ENCODE data around the gene SPNS3.

SPNS3 gene

GRCh38 chr17:4510618-4510941, 76.8 kb downstream of the SPNS3 start:
- Histone ChIP-seq H3K9me3 (ENCODE audit: control insufficient read depth, low read length) (no peaks in the 10 kb centered on the region), H3K4me1 (peaks cover 5% of the 10 kb centered on the region), H3K4me3 (ENCODE audit: low read depth, low read length) (no peak overlapping the region), H3K4me2 (ENCODE audit: low read length) (no peak overlapping the region), H3K36me3 (ENCODE audit: control insufficient read depth, insufficient read depth, low read length) (no peaks in the 10 kb centered on the region), H2AFZ (no peak overlapping the region), H3K9ac (no peak overlapping the region), H3K79me2 (no peaks in the 10 kb centered on the region), H3K27me3 (ENCODE audit: control insufficient read depth, insufficient read depth, low read length) (no peaks in the 10 kb centered on the region), H3K27ac (peak overlapping the region; percentile 66)
- TF ChIP-seq, protein P1, sequence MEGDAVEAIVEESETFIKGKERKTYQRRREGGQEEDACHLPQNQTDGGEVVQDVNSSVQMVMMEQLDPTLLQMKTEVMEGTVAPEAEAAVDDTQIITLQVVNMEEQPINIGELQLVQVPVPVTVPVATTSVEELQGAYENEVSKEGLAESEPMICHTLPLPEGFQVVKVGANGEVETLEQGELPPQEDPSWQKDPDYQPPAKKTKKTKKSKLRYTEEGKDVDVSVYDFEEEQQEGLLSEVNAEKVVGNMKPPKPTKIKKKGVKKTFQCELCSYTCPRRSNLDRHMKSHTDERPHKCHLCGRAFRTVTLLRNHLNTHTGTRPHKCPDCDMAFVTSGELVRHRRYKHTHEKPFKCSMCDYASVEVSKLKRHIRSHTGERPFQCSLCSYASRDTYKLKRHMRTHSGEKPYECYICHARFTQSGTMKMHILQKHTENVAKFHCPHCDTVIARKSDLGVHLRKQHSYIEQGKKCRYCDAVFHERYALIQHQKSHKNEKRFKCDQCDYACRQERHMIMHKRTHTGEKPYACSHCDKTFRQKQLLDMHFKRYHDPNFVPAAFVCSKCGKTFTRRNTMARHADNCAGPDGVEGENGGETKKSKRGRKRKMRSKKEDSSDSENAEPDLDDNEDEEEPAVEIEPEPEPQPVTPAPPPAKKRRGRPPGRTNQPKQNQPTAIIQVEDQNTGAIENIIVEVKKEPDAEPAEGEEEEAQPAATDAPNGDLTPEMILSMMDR (IDR thresholded peaks at IDR 0.05) = no peak

DNA sequence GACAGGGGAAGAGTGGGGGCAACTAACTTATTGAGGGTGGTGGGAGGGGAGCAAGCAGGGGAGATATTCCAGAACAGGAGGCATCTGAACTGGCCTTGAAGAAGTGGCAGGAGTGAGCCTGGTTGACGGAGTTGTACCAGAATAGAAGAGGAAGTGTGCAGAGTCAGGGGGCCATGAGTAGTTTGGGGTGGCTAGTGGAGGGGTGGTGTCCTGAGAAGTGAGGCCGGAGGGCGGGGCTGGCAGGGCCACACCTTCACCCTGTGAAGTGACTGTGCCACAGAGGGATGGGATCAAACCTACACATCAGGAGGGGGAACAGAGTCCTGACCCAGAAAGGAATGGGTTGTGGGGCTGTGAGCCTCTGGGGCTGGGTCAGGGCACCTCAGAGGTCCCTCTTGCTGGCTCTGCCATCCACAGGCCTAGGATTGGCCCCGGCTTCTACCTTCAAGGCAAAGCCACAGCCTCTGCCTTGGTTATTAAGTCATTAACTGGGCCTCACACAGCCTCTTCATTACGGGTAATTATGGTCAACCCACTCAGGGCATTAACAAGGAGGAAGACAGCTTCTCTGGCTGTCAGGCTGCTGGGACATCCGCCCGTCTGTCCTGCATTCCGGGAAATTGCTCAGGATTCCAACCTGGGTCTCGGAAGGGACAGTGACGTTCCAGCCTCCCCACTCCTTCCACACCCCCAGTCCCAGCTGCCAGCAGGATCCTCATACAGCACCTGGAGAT, 77.6 kb downstream of the SPNS3 start:
- no peak overlapping the region for H2AFZ ChIP-seq
- TF ChIP-seq, protein P1 (IDR thresholded peaks at IDR 0.05) = no peak
- H3K27ac ChIP-seq = peak overlapping the region; percentile 66
- H3K4me1 ChIP-seq = peaks cover 5% of the 10 kb centered on the region
- H3K79me2 ChIP-seq = no peaks in the 10 kb centered on the region
- H3K9me3 ChIP-seq (ENCODE audit: control insufficient read depth, low read length) = no peaks in the 10 kb centered on the region
- H3K36me3 ChIP-seq (ENCODE audit: control insufficient read depth, insufficient read depth, low read length) = no peaks in the 10 kb centered on the region
- H3K9ac ChIP-seq = no peak overlapping the region
- no peaks in the 10 kb centered on the region for H3K27me3 ChIP-seq (ENCODE audit: control insufficient read depth, insufficient read depth, low read length)
- H3K4me2 ChIP-seq (ENCODE audit: low read length) = no peak overlapping the region
- H3K4me3 ChIP-seq (ENCODE audit: low read depth, low read length) = no peak overlapping the region

DNA sequence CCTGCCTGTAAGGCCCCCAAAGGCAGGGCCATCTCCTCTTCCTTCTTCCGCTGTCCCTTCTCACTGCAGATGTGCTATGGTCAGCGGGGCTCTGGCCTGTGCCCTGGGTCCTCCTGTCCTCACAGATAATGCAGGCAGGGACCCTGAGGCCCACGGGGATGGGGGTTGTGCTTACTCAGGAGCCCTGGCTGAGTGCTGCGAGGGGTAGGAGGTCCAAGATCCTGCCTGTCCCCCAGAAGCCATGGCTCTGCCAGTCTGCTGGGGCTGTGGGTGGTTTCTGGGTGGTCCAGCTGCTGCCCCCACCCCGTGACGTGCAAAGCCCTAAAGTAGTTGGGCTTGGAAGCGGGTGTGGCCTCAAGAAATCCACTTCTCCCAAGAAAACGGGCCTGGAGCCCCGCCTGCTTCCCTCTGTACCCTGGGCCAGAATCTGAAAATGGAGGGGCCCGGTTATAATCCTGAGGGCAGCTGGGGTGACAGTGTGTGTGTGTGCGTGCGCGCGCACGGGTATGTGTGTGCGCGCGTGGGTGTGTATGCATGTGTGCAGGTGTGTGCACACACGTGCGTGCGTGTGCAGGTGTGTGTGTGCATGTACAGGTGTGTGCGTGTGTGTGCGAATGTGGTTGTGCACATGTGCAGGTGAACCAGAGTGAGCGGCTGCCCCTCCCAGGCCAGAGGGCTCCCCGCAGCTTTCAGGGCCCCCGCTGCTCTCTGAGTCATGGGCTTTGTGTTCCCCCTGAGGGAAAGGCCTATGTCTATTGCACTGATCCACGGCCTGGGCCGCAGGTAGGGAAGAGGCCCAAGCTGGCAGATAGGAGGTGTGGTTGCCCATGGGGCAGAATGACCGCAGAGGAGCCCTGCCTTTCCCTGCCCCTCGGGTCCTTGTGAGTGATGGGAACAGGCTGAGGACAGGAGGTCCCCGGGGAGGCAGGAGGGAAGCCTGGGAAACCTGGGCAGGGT, 78.7 kb downstream of the SPNS3 start:
- TF ChIP-seq, protein P1 (IDR thresholded peaks at IDR 0.05) = no peak
- Histone ChIP-seq H3K79me2 (no peaks in the 10 kb centered on the region), H3K4me3 (ENCODE audit: low read depth, low read length) (no peak overlapping the region), H3K9me3 (ENCODE audit: control insufficient read depth, low read length) (no peaks in the 10 kb centered on the region), H3K9ac (no peak overlapping the region), H3K4me2 (ENCODE audit: low read length) (no peak overlapping the region), H2AFZ (no peak overlapping the region), H3K27me3 (ENCODE audit: control insufficient read depth, insufficient read depth, low read length) (no peaks in the 10 kb centered on the region), H3K36me3 (ENCODE audit: control insufficient read depth, insufficient read depth, low read length) (no peaks in the 10 kb centered on the region), H3K27ac (no peak overlapping the region), H3K4me1 (peaks cover 4% of the 10 kb centered on the region)

GRCh38 chr17:4513113-4514032, 79.6 kb downstream of the SPNS3 start:
- TF ChIP-seq, protein P1 (IDR thresholded peaks at IDR 0.05) = no peak
- Histone ChIP-seq H3K9ac (no peak overlapping the region), H3K79me2 (no peaks in the 10 kb centered on the region), H3K27ac (no peak overlapping the region), H3K4me1 (no peaks in the 10 kb centered on the region), H3K4me2 (ENCODE audit: low read length) (no peak overlapping the region), H3K36me3 (ENCODE audit: control insufficient read depth, insufficient read depth, low read length) (no peaks in the 10 kb centered on the region), H2AFZ (no peak overlapping the region), H3K4me3 (ENCODE audit: low read depth, low read length) (no peak overlapping the region), H3K9me3 (ENCODE audit: control insufficient read depth, low read length) (no peaks in the 10 kb centered on the region), H3K27me3 (ENCODE audit: control insufficient read depth, insufficient read depth, low read length) (no peaks in the 10 kb centered on the region)
